Embryonic facial prominence (tissue), 1 donor: Measurements from ENCODE around the gene FAM72D.
A peak's percentile ranks its signal among the peaks of the same experiment; 100 is the strongest.
"Not testable (repeated sequence)": the region's sequence is repeated elsewhere in the genome, so short reads cannot be mapped to it uniquely, and the experiment has no call there.

Experiments used
- DNase-seq: peaks from one replicate; pipeline ENCODE4 v3.0.0-alpha.2; 2016; ENCODE audit errors: extremely low spot score

FAM72D gene

GRCh38 chr1:145146308-145146707, 50.5 kb downstream of the FAM72D start:
- not testable (repeated sequence) for DNase-seq

GRCh38 chr1:145147172-145147571, 51.4 kb downstream of the FAM72D start:
- not testable (repeated sequence) for DNase-seq

GRCh38 chr1:145155421-145155820, 59.6 kb downstream of the FAM72D start:
- DNase-seq = not testable (repeated sequence)

- DNase-seq = not testable (repeated sequence)
Observed at GRCh38 chr1:145155873-145156272, 60.1 kb downstream of the FAM72D start.

- peak; percentile 12 for DNase-seq
Observed at GRCh38 chr1:145156891-145157610, 61.3 kb downstream of the FAM72D start.

GRCh38 chr1:145157715-145158114, 61.9 kb downstream of the FAM72D start:
- DNase-seq = not testable (repeated sequence)

- DNase-seq = not testable (repeated sequence)
Observed at GRCh38 chr1:145161046-145161752, 65.4 kb downstream of the FAM72D start.
